D721Med (cell line): ENCODE results near the gene LLCFC1.

Source experiments
- DNase-seq: peaks from one replicate; pipeline ENCODE4 v3.0.0; 2011; ENCODE audit warnings: low spot score; ENCODE audit not compliant: insufficient read length
- FAIRE-seq: peaks from 2 replicates; lab custom pipeline; 2011; peaks lifted over from hg19 to GRCh38; lab: Jason Lieb, UNC
- CTCF ChIP-seq: IDR thresholded peaks from 2 replicates; pipeline ENCODE4 v1.5.1; 2012; ENCODE audit warnings: mild to moderate bottlenecking, control low read depth; ENCODE audit not compliant: insufficient read depth; ENCODE audit errors: missing control alignments

Gene LLCFC1

DNA sequence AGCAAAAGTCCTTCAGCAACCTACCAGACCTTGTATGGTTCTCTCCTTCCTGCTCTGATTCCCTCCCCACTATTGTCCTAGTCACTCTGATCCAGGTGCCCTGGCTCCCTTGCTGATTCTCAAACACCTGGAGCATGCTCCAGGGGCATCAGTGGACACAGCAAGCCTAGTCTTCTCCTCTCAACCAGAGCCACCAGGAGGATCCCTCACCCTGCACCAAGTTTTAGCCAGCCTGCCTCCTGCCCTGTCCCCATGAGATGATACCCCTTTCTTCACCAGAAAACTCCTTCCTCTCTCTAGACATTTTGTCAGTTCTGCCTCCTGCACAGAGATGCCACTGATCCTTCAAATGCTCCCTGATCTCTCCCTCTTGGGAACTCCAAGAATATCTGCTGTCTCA is 11.0 kb downstream of the LLCFC1 start:
- DNase-seq (no peak), FAIRE-seq (no peak)
- no peak for TF ChIP-seq CTCF

- TF ChIP-seq CTCF = no peak
- DNase-seq (no peak), FAIRE-seq (no peak)
Measured at GRCh38 chr7:142954680-142955268, 15.5 kb downstream of the LLCFC1 start.

GRCh38 chr7:142956951-142957623 is 17.8 kb downstream of the LLCFC1 start:
- no peak for DNase-seq
- TF ChIP-seq CTCF = no peak
- FAIRE-seq = no peak

DNA sequence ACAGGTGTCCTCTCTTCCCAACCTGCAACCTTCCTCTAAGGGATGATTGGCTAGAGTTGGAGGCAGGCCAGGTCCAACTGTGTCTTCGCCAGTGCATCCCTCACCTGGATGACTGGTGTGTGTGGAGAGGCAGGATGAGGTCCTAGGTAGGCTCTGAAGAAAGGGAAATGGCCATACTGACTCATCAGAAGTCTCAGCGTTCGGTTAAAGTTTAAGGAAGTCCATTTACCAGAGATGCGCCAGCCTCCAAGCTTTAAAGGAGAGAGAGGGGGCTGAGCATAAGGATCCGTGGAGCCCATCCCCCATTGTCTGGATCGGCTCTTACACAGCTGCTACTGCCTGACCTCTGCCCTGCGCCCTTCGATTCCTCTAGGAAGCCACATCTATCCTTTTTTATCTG is 18.4 kb downstream of the LLCFC1 start:
- no peak for FAIRE-seq
- TF ChIP-seq CTCF = no peak
- no peak for DNase-seq

- FAIRE-seq = no peak
- DNase-seq = no peak
- TF ChIP-seq CTCF = no peak
Measured at GRCh38 chr7:142959202-142959601, 19.9 kb downstream of the LLCFC1 start.

GRCh38 chr7:142960955-142961512 is 21.8 kb downstream of the LLCFC1 start:
- FAIRE-seq = no peak
- no peak for TF ChIP-seq CTCF
- no peak for DNase-seq

DNA sequence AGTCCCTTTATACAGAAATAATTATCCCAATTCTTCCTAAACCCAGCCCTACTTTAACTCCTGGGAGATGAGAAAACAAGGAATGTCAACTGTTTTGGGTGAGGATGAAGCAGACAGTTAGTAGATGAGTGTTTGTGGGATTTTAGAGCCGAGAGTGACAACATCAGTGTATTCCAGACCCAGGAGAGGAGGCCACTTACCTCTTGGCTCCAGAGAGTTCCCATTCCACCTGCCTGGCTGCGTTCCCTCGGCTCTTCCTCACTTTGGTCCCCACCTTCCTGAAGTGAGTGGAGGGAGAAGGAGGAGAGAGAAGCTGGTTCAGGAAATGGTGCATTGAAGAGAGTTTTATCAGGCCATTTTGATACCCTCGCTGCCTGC is 22.3 kb downstream of the LLCFC1 start:
- TF ChIP-seq CTCF = no peak
- DNase-seq (no peak), FAIRE-seq (no peak)
